GM04504 (cell line): ENCODE data around the gene HS2ST1.
A peak's percentile ranks its signal among the peaks of the same experiment; 100 is the strongest.

Experiments used
- DNase-seq: peaks from one replicate; pipeline ENCODE4 v3.0.0-alpha.2; 2012; ENCODE audit warnings: low read depth

Gene HS2ST1

DNA sequence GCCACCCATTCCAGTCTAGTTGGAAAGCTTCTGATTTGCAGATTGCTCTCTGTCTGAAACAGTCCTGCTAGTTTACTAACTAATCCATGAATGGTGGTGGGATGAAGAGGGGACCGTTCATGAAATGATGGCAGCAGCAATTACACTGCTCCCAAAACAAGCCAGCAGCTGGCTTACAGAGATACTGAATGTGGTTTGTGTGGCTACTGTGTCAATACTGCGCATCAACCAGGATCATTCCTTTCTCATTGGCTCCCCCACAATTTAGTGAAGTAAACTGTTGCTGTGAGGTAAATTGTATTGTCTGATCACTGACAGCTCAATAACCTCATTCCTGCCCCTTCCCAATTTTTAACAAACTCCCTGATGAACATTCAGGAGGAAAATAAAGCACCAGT is 222.9 kb downstream of the HS2ST1 start:
- no peak for DNase-seq

- no peak for DNase-seq
These were observed 226.6 kb downstream of the HS2ST1 start for GRCh38 chr1:87140831-87141540.

- DNase-seq: no peak
These were observed 227.1 kb downstream of the HS2ST1 start for GRCh38 chr1:87141556-87141955.

DNA sequence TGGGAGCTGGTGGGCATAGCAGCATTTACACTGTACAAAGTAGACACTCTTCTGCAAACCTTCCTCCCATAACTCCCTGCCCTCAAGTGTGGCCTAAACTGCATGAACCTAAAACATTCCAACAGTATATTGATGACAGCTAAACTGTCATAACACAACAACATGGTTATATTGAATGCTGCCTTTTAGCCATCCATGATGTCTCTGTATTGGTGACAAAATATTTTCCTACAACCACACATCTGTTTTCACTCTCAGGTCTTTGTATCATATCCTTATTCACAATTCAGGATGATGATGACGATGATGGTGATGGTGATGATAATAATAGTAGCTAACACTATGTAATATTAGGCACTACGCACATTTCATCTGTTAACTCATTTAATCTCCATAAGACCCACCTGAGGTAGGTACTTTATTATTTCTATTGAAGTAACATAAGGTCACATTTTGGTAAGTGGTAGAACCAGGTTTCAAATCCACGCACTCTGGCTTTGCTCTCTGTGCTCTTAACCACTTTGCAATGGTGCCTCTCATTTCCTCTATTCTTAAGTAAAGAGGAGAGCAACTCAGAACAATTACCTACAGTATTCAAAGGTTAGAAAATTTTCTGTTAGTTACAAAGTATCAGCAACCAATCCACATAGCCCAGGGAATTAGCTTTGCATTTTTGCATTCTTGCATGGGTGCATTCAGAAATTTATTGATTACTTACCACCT is 229.1 kb downstream of the HS2ST1 start:
- no peak for DNase-seq

DNA sequence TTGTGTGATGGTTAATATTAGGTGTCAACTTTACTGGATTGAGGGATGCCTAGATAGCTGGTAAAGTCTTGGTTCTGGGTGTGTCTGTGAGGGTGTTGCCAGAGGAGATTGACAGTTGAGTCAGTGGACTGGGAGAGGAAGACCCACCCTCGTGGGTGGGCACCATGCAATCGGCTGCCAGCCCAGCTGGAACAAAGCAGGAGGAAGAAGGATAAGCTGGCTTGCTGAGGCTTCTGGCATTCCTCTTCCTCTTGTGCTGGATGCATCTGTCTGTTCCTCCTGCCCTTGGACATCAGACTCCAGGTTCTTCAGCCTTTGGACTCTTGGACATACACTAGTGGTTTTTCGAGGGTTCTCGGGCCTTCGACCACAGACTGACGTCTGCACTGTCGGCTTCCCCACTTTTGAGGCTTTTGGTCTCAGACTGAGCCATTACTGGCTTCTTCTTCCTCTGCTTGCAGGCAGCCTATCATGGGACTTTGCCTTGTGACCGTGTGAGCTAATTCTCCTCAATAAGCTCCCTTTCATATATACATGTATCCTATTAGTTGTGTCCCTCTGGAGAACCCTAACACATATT is 230.0 kb downstream of the HS2ST1 start:
- no peak for DNase-seq

DNA sequence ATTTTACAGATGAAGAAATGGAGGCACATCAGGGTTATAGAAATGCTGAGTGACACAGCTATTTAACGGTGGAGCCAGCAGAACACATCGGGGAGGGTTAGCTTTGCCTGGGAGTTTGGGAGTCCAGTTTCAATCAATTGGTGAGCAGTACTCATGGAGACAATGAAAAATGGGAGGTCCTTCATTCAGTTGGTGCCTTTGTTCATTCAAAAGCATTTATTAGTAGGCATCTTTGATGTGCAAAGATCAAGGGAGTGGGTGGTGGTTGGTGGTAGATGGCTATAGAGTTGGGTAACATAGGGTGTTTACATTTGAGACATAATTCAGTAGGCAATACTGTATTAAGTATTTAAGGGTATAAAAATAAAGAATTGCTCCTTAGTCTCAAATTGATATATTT is 230.5 kb downstream of the HS2ST1 start:
- no peak for DNase-seq

- no peak for DNase-seq
These were observed 232.1 kb downstream of the HS2ST1 start for GRCh38 chr1:87146538-87146937.

DNA sequence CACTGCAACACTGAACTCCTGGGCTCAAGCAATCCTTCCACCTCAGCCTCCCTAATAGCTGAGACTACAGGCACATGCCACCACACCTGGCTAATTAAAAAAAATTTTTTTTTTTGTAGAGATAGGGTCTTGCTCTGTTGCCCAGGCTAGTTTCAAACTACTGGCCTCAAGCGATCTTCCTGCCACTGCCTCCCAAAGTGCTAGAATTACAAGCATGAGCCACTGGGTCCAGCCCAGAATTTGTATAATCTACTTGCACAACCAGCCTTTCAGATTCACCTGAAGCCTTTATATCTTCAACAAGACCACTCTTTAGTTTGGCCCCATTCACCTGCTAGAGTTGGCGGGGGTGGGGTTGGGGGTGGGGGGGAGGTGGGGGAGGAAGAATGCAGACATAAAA is 232.6 kb downstream of the HS2ST1 start:
- no peak for DNase-seq

DNA sequence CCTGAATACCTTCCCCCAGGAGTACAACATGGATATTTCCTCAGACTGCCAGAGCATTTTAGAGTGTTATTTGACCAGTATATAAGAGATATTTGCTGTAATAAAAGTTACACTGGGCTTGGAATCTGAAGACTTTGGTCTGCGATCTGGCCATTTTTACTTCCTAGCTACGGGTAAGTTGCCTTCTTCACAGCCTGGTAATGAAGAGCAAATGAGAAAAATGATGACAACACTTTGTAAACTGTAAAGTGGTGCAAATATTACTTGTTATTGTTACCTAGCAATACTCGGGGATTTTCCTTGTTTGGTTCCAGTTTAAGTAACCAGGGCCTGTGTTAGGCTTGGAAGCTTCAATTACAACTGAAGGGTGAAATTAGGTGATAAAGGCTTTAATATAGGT is 233.4 kb downstream of the HS2ST1 start:
- no peak for DNase-seq

DNA sequence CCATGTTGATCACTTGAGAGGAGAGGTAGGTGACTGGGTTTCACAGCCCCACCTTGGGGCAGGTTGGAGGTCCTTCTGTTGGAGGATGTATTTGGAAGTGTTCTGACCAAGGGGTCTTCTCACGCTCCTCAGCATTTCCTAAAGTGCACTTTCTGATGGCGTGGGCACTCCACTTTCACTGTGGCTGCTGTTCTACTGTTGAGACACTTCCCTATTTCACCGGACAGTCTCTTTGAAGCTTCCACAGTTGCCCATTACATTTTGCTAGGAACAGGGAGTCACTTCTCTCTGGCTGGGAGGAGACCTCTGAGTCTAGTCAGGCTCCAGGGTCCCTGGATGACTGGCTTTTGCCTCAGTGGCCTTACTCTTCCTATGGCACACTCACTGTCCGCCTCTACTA is 234.2 kb downstream of the HS2ST1 start:
- no peak for DNase-seq

DNA sequence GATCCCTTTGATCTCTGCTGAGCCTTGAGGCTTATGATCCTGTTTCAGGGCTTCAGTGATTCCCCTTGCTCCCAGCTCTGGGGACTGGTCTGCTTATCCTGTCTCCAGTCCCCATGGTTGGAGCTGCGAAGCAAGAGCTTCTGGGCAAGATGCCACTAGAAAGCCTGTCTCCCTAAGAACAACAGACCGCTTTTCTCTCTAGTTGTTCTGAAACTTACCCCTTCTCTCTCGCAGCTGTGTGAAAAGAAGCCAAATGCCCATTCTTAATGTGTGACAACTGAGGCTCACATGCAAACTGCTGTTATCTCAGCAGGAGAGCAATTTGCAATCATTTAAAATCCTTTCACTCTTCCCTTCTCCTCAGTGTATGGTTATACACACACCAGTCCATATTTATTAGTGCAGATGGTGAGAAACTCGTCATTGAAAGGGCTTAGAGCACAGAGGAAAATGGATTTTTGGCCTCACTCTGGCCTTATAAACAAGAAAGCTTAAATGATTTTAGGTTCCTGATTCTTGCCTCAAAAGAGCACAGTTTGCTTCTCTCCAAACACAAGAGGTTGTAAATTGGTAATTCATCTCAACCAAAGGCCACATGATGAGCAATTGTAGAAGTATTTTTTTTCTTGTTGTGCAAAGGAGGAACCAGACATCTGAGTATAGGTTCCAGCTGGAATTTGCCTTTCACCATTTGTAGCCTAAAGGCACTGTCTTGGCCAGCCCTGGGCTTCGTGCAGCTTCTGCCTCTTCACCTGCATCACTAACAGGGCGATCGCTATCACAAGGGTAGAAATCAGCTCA is 235.0 kb downstream of the HS2ST1 start:
- DNase-seq: peak; percentile 23

DNA sequence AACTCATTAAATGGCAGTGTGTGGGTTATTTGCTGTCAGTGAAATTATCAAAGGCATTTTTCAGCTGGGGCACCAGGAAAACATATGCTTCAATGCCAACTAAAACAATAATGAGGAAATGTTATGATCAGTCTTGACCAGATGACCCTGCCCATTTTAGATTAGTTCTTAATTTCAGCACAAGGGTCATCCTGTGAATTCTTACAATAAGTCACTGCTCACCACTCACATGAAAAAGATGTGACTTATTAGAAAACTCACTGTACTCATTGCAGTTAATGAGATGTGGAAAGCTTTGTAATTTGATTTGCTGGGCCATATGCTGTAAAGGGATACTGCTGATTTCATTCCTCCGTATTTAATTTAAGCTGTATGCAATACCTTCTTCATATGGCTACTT is 235.7 kb downstream of the HS2ST1 start:
- no peak for DNase-seq

DNA sequence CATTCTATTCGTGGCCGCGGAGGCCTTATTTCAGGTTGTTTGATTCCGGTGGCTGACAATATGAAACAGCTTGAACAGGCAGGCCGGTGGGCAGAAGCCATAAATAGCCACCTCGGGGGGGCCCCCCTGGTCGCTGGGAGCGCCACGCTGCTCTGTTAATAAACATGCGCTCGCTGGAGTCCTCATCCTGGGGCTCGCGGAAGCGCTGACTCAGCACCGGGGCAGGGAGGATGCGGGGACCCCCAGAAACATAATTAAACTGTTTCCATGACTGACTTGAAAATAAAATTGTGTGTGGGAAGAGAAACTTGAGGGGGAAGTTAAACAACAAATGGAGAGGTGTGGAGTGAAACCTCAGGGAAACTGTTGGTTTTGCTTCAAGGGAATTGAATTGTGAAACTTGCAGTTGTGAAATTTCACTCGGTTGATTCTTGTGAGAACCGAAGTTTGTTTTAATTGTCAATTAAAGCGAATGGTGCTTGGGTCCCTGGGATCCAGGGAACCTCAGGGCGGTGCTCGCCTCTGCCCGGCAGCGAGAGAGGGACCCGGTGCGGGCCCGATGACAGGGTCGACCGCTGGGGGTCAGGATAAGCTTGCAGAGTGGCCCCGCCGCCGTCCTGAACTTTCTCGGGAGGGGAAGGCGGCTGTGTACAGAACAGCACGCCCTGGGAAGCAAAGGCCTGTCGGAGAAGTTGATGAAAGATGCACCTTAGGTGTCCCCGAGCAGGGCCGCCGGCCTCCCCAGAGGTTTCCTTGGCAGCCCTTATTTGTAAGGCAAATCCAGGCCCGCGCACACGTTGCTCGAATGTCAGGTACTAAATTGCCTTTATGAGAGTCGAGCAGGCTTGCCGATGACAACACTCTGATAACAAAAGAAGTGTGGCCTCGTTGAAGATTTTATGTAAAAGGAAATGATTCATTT is 237.3 kb downstream of the HS2ST1 start:
- DNase-seq: no peak

DNA sequence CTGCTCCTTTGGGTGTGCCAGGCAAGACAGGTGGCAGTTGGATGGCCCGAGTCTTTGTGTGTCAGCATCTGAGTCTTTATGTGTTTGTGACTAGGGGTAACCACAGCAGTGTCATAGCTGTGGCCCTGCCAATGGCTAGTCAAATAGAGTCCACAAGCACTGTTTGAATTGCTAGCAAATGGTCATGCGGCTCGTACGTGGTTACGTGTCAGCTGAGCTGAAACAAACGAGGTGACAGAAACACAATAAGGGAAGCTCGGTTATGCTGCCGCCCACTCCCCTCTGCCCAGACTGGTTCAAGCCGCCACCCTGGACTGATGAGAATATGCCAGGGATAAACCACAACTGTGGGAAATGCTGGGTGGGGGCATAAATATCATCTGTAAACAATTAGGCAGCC is 239.9 kb downstream of the HS2ST1 start:
- DNase-seq: no peak

GRCh38 chr1:87155170-87155569 is 240.7 kb downstream of the HS2ST1 start:
- no peak for DNase-seq

DNA sequence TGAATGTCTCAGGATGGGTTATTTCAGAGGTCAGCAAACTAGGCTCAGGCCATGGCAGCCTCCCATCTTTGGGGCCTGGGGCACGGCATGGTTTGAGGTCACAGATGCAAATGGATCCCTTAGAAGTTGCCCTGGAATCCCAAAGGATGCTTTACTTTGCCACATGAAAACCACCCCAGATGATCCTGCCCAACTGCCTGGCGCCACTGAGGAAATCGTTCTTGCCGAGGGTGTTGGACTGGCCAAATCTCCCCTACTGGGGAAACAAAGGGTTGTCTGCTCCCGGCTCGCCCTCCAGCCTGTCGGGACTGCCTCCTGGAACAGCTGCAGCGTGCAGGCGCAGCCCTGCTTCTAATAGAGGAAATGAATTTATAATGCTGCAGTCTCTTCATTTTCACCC is 241.2 kb downstream of the HS2ST1 start:
- DNase-seq: no peak

GRCh38 chr1:87156124-87156523 is 241.7 kb downstream of the HS2ST1 start:
- no peak for DNase-seq

GRCh38 chr1:87159378-87159915 is 245.0 kb downstream of the HS2ST1 start:
- DNase-seq: no peak
